Sigmoid colon (tissue), 4 donors: ENCODE data around the gene HMCN1.

Experiments
- EP300 ChIP-seq, 4 donors: sonication (generic); formaldehyde crosslinking; IDR thresholded peaks; one replicate each; pipeline ENCODE4 v1.6.1; 2017; ENCODE audit warnings: antibody characterized with exemption in 4 of 4
- POLR2A ChIP-seq, 2 donors: fragments of 450-650 bp; IDR thresholded peaks; one replicate each; pipeline ENCODE4 v1.6.1; 2016; ENCODE audit warnings: antibody characterized with exemption in 2 of 2, mild to moderate bottlenecking in 2 of 2, moderate library complexity in 2 of 2
- POLR2AphosphoS5 ChIP-seq, 4 donors: sonication (generic); formaldehyde crosslinking; IDR thresholded peaks; one replicate each; pipeline ENCODE4 v1.6.1; 2017; ENCODE audit warnings: antibody characterized with exemption in 4 of 4
- TF ChIP-seq, protein P1 (sequence below), 4 experiments: fragments of 450-650 bp in 3 of 4; fragments of 200-600 bp in 1 of 4; IDR thresholded peaks; one replicate each; pipeline ENCODE4 v1.5.1; 2016 to 2019; ENCODE audit warnings: antibody characterized with exemption in 4 of 4, mild to moderate bottlenecking in 3 of 4, moderate library complexity in 2 of 4

DNA sequence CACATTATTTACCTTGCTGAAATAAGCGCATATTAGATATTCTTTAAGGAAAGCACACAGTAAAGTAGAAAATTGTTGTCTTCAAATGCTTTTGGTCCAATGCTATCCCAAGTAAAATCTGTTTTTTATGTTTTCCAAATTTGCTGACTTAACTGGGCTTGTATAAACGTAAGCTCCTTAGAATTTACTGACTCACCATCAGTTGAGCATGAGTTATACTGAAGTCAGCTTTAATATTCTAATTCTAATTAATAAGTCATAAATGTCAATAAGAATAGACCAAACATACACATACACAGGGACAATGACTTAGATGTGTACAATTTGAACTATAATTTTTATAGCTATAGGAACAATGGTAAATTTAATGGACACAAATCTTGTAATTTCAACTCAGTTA is 321.7 kb downstream of the HMCN1 start:
- TF ChIP-seq, protein P1, sequence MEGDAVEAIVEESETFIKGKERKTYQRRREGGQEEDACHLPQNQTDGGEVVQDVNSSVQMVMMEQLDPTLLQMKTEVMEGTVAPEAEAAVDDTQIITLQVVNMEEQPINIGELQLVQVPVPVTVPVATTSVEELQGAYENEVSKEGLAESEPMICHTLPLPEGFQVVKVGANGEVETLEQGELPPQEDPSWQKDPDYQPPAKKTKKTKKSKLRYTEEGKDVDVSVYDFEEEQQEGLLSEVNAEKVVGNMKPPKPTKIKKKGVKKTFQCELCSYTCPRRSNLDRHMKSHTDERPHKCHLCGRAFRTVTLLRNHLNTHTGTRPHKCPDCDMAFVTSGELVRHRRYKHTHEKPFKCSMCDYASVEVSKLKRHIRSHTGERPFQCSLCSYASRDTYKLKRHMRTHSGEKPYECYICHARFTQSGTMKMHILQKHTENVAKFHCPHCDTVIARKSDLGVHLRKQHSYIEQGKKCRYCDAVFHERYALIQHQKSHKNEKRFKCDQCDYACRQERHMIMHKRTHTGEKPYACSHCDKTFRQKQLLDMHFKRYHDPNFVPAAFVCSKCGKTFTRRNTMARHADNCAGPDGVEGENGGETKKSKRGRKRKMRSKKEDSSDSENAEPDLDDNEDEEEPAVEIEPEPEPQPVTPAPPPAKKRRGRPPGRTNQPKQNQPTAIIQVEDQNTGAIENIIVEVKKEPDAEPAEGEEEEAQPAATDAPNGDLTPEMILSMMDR (IDR thresholded peaks at IDR 0.05) = no peak
- TF ChIP-seq POLR2AphosphoS5 (IDR thresholded peaks at IDR 0.05) (no peak), POLR2A (IDR thresholded peaks at IDR 0.05) (no peak), EP300 (IDR thresholded peaks at IDR 0.05) (no peak)
